ENCODE results near the gene EIF5B. TPM values are rescaled to one million over a fixed set of nuclear protein-coding genes. Genes with fewer than 3 reads are reported as not detected.
"Not testable (repeated sequence)": the region's sequence is repeated elsewhere in the genome, so short reads cannot be mapped to it uniquely, and the experiment has no call there.

EIF5B gene
- total RNA-seq, 2 donors from 2014 or later = 44.3 to 49.0 TPM

DNA sequence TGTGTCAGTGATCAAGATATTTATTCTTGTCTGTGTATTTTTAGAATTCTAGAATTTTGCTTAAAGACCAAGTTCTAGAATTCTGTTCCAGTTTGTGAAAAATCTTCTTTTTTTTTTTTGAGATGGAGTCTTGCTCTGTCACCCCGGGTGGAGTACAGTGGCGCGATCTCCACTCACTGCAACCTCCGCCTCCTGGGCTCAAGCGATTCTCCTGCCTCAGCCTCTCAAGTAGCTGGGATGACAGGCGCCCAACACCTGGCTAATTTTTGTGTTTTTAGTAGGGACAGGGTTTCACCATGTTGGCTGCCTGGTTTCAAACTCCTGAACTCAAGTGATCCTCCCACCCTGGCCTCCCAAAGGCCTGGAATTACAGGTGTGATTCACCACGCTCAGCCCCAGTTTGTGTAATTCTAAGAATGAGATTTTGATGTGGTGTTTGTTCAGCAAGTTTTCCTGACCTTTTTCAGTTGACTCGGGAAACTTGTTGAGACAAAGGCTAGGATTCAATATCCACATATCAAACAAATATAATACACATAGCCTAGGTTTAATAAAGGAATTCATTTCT lies 3.6 kb downstream of the EIF5B start:
- Mint-ChIP-seq H3K27ac (peak overlapping the region; percentile 85), H3K4me3 (peak overlapping the region in 1 of 2 donors; percentile 12), H3K9me3 (no peaks in the 10 kb centered on the region), H3K27me3 (ENCODE audit: low read depth) (no peaks in the 10 kb centered on the region), H3K36me3 (ENCODE audit: insufficient read depth in 2 of 2) (peaks cover 0 to 9% of the 10 kb centered on the region in 2 donors), H3K4me1 (ENCODE audit: low read depth) (peaks cover 65% of the 10 kb centered on the region)
- ATAC-seq (replicated peaks in 1 of 2) (no peak), DNase-seq (no peak)

DNA sequence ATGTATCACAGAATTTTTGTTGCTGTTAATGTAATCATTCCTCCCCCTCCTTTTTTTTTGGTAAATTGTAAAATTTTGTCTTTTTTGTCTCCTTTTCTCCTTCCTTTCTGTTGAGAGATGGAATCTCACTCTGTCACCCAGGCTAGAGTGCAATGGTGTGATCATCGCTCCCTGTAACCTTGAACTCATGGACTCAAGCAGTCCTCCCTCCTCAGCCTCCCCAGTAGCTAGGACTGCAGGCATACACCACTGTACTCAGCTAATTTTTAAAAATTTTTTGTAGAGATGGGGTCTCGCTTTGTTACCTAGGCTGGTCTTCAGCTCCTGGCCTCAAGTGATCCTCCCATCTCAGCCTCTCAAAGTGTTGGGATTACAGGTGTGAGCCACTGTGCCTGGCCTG lies 5.3 kb downstream of the EIF5B start:
- ATAC-seq (replicated peaks in 1 of 2) = no peak
- Mint-ChIP-seq H3K4me3 (no peak overlapping the region), H3K36me3 (ENCODE audit: insufficient read depth in 2 of 2) (peaks cover 0 to 9% of the 10 kb centered on the region in 2 donors), H3K9me3 (no peaks in the 10 kb centered on the region), H3K27me3 (ENCODE audit: low read depth) (no peaks in the 10 kb centered on the region), H3K4me1 (ENCODE audit: low read depth) (peaks cover 73% of the 10 kb centered on the region), H3K27ac (peak overlapping the region; percentile 14)
- no peak for DNase-seq

DNA sequence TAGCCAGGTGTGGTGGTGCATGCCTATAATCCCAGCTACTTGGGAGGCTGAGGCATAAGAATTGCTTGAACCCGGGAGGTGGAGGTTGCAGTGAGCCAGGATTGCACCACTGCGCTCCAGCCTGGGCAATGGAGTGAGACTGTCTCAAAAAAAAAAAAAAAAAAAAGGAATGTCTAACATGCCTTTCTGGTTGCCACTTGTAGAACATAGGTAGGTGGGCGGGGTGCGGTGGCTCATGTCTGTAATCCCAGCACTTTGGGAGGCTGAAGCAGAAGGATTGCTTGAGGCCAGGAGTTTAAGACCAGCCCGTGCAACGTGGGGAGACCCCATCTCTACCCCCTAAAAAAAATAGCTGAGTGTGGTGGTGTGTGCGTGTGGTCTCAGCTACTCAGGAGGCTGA lies 8.3 kb downstream of the EIF5B start:
- not testable (repeated sequence) for H3K27ac Mint-ChIP-seq; DNase-seq; H3K4me3 Mint-ChIP-seq; H3K9me3 Mint-ChIP-seq; H3K27me3 Mint-ChIP-seq (ENCODE audit: low read depth); ATAC-seq (replicated peaks in 1 of 2); H3K36me3 Mint-ChIP-seq (ENCODE audit: insufficient read depth in 2 of 2)
- H3K4me1 Mint-ChIP-seq (ENCODE audit: low read depth) = peaks cover 87% of the 10 kb centered on the region

- Mint-ChIP-seq H3K9me3 (no peaks in the 10 kb centered on the region), H3K4me1 (ENCODE audit: low read depth) (peaks cover 83% of the 10 kb centered on the region), H3K27me3 (ENCODE audit: low read depth) (no peaks in the 10 kb centered on the region), H3K27ac (no peak overlapping the region), H3K4me3 (no peak overlapping the region), H3K36me3 (ENCODE audit: insufficient read depth in 2 of 2) (peaks cover 0 to 9% of the 10 kb centered on the region in 2 donors)
- no peak for ATAC-seq (replicated peaks in 1 of 2)
- DNase-seq = no peak
Measured at GRCh38 chr2:99346218-99346617, 9.0 kb downstream of the EIF5B start.

DNA sequence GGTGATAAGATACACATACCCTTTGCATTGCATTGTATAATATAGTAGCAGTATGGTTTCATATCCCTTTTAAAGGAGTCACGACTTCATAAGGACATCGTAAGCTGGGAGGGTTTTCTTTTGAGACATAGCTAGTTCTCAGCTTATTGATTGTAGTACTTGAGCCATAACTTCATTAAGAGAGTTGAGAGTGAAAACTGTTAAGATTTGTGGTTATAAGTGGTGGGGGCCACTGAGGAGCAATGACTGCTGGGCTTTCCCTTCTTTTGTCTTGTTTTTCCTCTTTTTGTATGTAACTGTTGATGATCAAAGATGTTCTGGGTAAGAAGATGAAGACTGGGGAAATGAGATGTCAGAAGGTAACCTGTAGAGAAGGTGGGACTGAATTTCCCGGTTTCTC lies 11.0 kb downstream of the EIF5B start:
- DNase-seq = peak in 1 of 2 donors; percentile 4
- H3K4me3 Mint-ChIP-seq = peak overlapping the region; percentile 44 to 74

GRCh38 chr2:99350194-99350593 lies 13.0 kb downstream of the EIF5B start:
- ATAC-seq (replicated peaks in 1 of 2) = no peak
- H3K4me3 Mint-ChIP-seq = peak overlapping the region in 1 of 2 donors; percentile 19
- peaks cover 69% of the 10 kb centered on the region for H3K4me1 Mint-ChIP-seq (ENCODE audit: low read depth)

More for the DNA sequence above, 11.0 kb downstream of the EIF5B start:
- Mint-ChIP-seq H3K9me3 (no peaks in the 10 kb centered on the region), H3K27me3 (ENCODE audit: low read depth) (no peaks in the 10 kb centered on the region), H3K27ac (peak overlapping the region; percentile 94), H3K36me3 (ENCODE audit: insufficient read depth in 2 of 2) (peaks cover 0 to 3% of the 10 kb centered on the region in 2 donors), H3K4me1 (ENCODE audit: low read depth) (peaks cover 66% of the 10 kb centered on the region)
- ATAC-seq (replicated peaks in 1 of 2) = peak; percentile 88 to 89

DNA sequence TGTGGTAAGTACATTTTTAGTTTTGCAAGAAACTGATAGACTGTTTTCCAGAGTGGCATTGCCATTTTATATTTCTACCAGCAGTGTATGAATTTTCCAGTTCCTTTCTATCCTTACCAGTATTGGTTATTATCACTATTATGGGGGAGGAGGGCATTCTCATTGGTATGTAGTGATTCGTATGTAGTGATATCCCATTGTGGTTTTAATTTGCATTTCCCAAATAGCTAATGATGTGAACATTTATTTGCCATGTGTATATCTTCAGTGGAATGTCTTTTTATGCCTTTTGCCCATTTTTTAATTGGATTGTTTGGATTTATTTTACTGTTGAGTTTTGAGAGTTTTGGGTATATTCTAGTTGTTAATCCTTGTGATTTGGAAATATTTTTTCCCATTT lies 16.9 kb downstream of the EIF5B start:
- H3K4me1 Mint-ChIP-seq (ENCODE audit: low read depth) = peaks cover 64% of the 10 kb centered on the region
- H3K4me3 Mint-ChIP-seq = no peak overlapping the region
- ATAC-seq (replicated peaks in 1 of 2) (no peak), DNase-seq (no peak)
- H3K27me3 Mint-ChIP-seq (ENCODE audit: low read depth) = no peaks in the 10 kb centered on the region
- peaks cover 0 to 2% of the 10 kb centered on the region in 2 donors for H3K36me3 Mint-ChIP-seq (ENCODE audit: insufficient read depth in 2 of 2)
- no peaks in the 10 kb centered on the region for H3K9me3 Mint-ChIP-seq
- no peak overlapping the region for H3K27ac Mint-ChIP-seq

More at GRCh38 chr2:99350194-99350593, 13.0 kb downstream of the EIF5B start:
- no peaks in the 10 kb centered on the region for H3K27me3 Mint-ChIP-seq (ENCODE audit: low read depth)
- H3K27ac Mint-ChIP-seq = peak overlapping the region; percentile 64
- no peaks in the 10 kb centered on the region for H3K9me3 Mint-ChIP-seq
- peaks cover 0 to 2% of the 10 kb centered on the region in 2 donors for H3K36me3 Mint-ChIP-seq (ENCODE audit: insufficient read depth in 2 of 2)
- DNase-seq = no peak

- not testable (repeated sequence) for H3K36me3 Mint-ChIP-seq (ENCODE audit: insufficient read depth in 2 of 2); H3K27me3 Mint-ChIP-seq (ENCODE audit: low read depth); H3K4me3 Mint-ChIP-seq; DNase-seq; ATAC-seq (replicated peaks in 1 of 2); H3K9me3 Mint-ChIP-seq
- Mint-ChIP-seq H3K4me1 (ENCODE audit: low read depth) (peaks cover 57% of the 10 kb centered on the region), H3K27ac (peak overlapping the region; percentile 7)
Measured at GRCh38 chr2:99354825-99355224, 17.6 kb downstream of the EIF5B start.

DNA sequence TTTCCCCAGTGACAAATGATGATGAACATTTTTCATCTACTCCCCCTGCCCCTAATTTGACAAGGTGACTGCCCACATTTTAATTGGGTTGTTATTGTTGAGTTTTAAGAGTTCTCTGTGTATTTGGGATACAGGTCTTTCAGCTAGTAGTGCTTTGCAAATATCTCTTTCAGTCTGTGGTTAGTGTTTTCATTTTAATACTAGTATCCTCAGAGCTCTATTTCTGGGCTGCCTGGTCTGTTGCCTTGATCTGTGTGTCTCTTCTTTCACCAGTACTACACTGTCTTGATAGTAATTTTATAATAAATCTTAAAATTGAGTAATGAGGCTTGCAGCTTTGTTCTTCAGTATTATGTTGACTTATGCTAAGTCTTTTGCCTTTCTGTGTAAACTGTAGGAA lies 19.7 kb downstream of the EIF5B start:
- no peak for ATAC-seq (replicated peaks in 1 of 2)
- Mint-ChIP-seq H3K4me3 (no peak overlapping the region), H3K36me3 (ENCODE audit: insufficient read depth in 2 of 2) (peaks cover 5 to 10% of the 10 kb centered on the region in 2 donors), H3K9me3 (no peaks in the 10 kb centered on the region), H3K27ac (no peak overlapping the region), H3K27me3 (ENCODE audit: low read depth) (no peaks in the 10 kb centered on the region), H3K4me1 (ENCODE audit: low read depth) (peaks cover 46% of the 10 kb centered on the region)
- DNase-seq = no peak

GRCh38 chr2:99365661-99366060 lies 28.5 kb downstream of the EIF5B start:
- ATAC-seq (replicated peaks in 1 of 2) (no peak), DNase-seq (no peak)
- Mint-ChIP-seq H3K27me3 (ENCODE audit: low read depth) (no peaks in the 10 kb centered on the region), H3K36me3 (ENCODE audit: insufficient read depth in 2 of 2) (peaks cover 10 to 55% of the 10 kb centered on the region in 2 donors), H3K4me1 (ENCODE audit: low read depth) (no peaks in the 10 kb centered on the region), H3K4me3 (no peak overlapping the region), H3K27ac (no peak overlapping the region), H3K9me3 (no peaks in the 10 kb centered on the region)

GRCh38 chr2:99368854-99369253 lies 31.7 kb downstream of the EIF5B start:
- not testable (repeated sequence) for H3K4me3 Mint-ChIP-seq

DNA sequence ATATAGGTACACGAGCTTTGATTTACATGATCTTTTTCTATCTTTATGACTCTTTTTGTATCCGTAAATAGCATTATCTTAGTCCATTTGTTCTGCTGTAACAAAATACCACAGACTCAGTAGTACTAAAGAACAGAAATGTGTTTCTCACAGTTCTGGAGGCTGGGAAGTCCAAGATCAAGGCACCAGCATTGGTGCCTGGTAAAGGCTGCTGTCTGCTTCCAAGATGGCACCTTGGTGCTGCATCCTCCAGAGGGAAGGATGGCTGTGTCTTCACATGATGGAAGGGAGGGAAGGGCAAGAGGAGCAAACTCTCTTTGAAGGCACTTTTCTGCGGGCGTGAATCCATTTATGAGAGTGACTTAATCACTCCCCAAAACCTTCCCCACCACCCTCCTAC lies 36.0 kb downstream of the EIF5B start:
- peaks cover 1 to 2% of the 10 kb centered on the region in 2 donors for H3K9me3 Mint-ChIP-seq
- no peak overlapping the region for H3K27ac Mint-ChIP-seq
- H3K4me1 Mint-ChIP-seq (ENCODE audit: low read depth) = peaks cover 11% of the 10 kb centered on the region
- H3K4me3 Mint-ChIP-seq = no peak overlapping the region
- no peak for DNase-seq
- peaks cover 15 to 50% of the 10 kb centered on the region in 2 donors for H3K36me3 Mint-ChIP-seq (ENCODE audit: insufficient read depth in 2 of 2)
- no peak for ATAC-seq (replicated peaks in 1 of 2)
- H3K27me3 Mint-ChIP-seq (ENCODE audit: low read depth) = no peaks in the 10 kb centered on the region

More at GRCh38 chr2:99368854-99369253, 31.7 kb downstream of the EIF5B start:
- not testable (repeated sequence) for H3K27me3 Mint-ChIP-seq (ENCODE audit: low read depth); DNase-seq; ATAC-seq (replicated peaks in 1 of 2); H3K4me1 Mint-ChIP-seq (ENCODE audit: low read depth); H3K27ac Mint-ChIP-seq; H3K9me3 Mint-ChIP-seq
- H3K36me3 Mint-ChIP-seq (ENCODE audit: insufficient read depth in 2 of 2) = peaks cover 11 to 61% of the 10 kb centered on the region in 2 donors

DNA sequence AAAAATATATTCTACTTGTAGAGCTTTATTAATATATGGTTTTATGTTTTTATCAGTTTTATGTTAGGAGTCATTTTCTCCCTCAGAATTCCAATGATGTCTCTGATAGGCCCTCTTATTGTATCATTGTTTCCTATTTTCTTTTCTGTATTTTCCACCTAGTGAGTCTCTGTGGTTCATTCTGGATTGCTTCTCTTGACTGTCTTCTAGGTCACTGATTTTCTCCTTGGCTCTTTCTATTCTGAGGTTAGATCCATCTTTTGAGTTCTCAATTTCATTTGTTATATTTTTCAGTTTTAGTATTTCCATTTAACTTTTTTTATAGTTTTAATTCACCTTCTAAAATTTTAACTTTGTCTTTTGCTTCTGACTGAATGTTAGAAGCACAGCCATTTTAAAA lies 37.6 kb downstream of the EIF5B start:
- no peak for DNase-seq
- H3K4me1 Mint-ChIP-seq (ENCODE audit: low read depth) = peaks cover 12% of the 10 kb centered on the region
- H3K36me3 Mint-ChIP-seq (ENCODE audit: insufficient read depth in 2 of 2) = peaks cover 17 to 42% of the 10 kb centered on the region in 2 donors
- H3K9me3 Mint-ChIP-seq = peaks cover 1 to 2% of the 10 kb centered on the region in 2 donors
- no peaks in the 10 kb centered on the region for H3K27me3 Mint-ChIP-seq (ENCODE audit: low read depth)
- no peak overlapping the region for H3K4me3 Mint-ChIP-seq
- ATAC-seq (replicated peaks in 1 of 2) = no peak
- H3K27ac Mint-ChIP-seq = no peak overlapping the region

All from activated T-cell treated with anti-CD3 and anti-CD28 coated beads, Interleukin-2, amount 50 U/mL, for 72 hours (primary cell).